Psoas muscle (tissue), 8 donors: ENCODE results near the gene GTF2H2C. TPM values are rescaled to one million over a fixed set of nuclear protein-coding genes. Genes with fewer than 3 reads are reported as not detected.
"Not testable (repeated sequence)": the region's sequence is repeated elsewhere in the genome, so short reads cannot be mapped to it uniquely, and the experiment has no call there.

Experiments used
- ATAC-seq, 4 donors: fragments of 200-7000 bp; cut with Tn5 transposase; one replicate each; pipeline ENCODE4 v1.9.1; 2020; ENCODE audit warnings: moderate library complexity in 3 of 4, mild to moderate bottlenecking in 2 of 4
- DNase-seq, 2 donors: peaks; one replicate each; pipeline ENCODE4 v3.0.0-alpha.2; 2020
- H3K27ac ChIP-seq: fragments of 200-600 bp; one replicate; pipeline ENCODE4 v1.8.0; 2022
- H3K27me3 ChIP-seq, 3 donors: fragments of 200-600 bp in 1 of 3; one replicate each; pipeline versions ENCODE4 v1.6.1 to v1.8.0; 2013 to 2022; ENCODE audit warnings: low read length in 2 of 3, mild to moderate bottlenecking in 2 of 3, moderate library complexity in 1 of 3; ENCODE audit not compliant: insufficient read depth in 3 of 3
- H3K36me3 ChIP-seq, 2 donors: fragments of 200-600 bp in 1 of 2; one replicate each; pipeline versions ENCODE4 v1.6.1 to v1.8.0; 2013 to 2022; ENCODE audit warnings: low read depth in 1 of 2, mild to moderate bottlenecking in 1 of 2, moderate library complexity in 1 of 2; ENCODE audit not compliant: insufficient read depth in 1 of 2
- H3K4me1 ChIP-seq: fragments of 200-600 bp; one replicate; pipeline ENCODE4 v1.8.0; 2022
- H3K4me3 ChIP-seq: fragments of 200-600 bp; one replicate; pipeline ENCODE4 v1.8.0; 2022; ENCODE audit warnings: mild to moderate bottlenecking
- H3K9me3 ChIP-seq: fragments of 200-600 bp; one replicate; pipeline ENCODE4 v1.8.0; 2022
- WGBS, 3 donors: extraction: QIAGEN DNeasy Blood & Tissue Kit; methylation state at CpG; one replicate each; pipeline versions ENCODE4 v1.1.6 to v1.1.7; 2013; 5-methylcytosine and 5-hydroxymethylcytosine counted together
- intact Hi-C, 2 donors: fragments of 100-400 bp; cut with DNase I; formaldehyde crosslinking; loops; one replicate each; pipeline versions ENCODE4 v1.11.0 to v1.14.2; 2022
- polyA plus RNA-seq, 3 donors: library from polyadenylated mRNA; stranded (reverse); fragments of 200-250 nt; gene quantifications; one replicate each; pipeline ENCODE4 v1.2.3, GENCODE V29; 2013
- total RNA-seq, 4 donors: library from RNA; stranded (reverse); fragmentation: NEBNext Ultra II Directional in 2 of 4; extraction: Animal tissue kit (Norgen Biotek cat#: 25700) in 2 of 4; gene quantifications; one replicate each; pipeline versions ENCODE4 v1.2.1 to v1.2.4, GENCODE V29; 2021 to 2023
- TF ChIP-seq, protein P1 (sequence below): fragments of 200-600 bp; IDR thresholded peaks from one replicate; pipeline ENCODE4 v1.8.0; 2022; ENCODE audit warnings: antibody characterized with exemption
- donor health status: healthy with polysubstance abuse.
- donor health status: DM: no; HTN: no; CAD: no; lungs with moderate emphysema.
- donor health status: Bipolar disorder and iron deficiency.
- donor health status: healthy.
- donor health status: DM: yes; HTN: yes; CAD: no.
- donor health status: DM: no; HTN: no; CAD: no.
- donor health status: DM: no; HTN: no; CAD: no.
- donor health status: DM: yes; HTN: yes; CAD: no.

GTF2H2C gene
- total and polyA plus RNA-seq, 7 donors, result 8.0 to 20.2 (median 15.2) TPM

- ATAC-seq (no peak), DNase-seq (no peak)
- TF ChIP-seq, protein P1, sequence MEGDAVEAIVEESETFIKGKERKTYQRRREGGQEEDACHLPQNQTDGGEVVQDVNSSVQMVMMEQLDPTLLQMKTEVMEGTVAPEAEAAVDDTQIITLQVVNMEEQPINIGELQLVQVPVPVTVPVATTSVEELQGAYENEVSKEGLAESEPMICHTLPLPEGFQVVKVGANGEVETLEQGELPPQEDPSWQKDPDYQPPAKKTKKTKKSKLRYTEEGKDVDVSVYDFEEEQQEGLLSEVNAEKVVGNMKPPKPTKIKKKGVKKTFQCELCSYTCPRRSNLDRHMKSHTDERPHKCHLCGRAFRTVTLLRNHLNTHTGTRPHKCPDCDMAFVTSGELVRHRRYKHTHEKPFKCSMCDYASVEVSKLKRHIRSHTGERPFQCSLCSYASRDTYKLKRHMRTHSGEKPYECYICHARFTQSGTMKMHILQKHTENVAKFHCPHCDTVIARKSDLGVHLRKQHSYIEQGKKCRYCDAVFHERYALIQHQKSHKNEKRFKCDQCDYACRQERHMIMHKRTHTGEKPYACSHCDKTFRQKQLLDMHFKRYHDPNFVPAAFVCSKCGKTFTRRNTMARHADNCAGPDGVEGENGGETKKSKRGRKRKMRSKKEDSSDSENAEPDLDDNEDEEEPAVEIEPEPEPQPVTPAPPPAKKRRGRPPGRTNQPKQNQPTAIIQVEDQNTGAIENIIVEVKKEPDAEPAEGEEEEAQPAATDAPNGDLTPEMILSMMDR, result no peak
- intact Hi-C loops, result no loop called here
- whole genome bisulfite sequencing, 3 donors, result 38 to 42% (median 38%) methylated on average over 3 of the region's 3 CpGs
- Histone ChIP-seq H3K27me3 (no peaks in the 10 kb centered on the region), H3K27ac (no peak overlapping the region), H3K36me3 (no peaks in the 10 kb centered on the region), H3K9me3 (no peaks in the 10 kb centered on the region), H3K4me1 (no peaks in the 10 kb centered on the region), H3K4me3 (no peak overlapping the region)
Measured at GRCh38 chr5:69531406-69531801, 28.6 kb upstream of the GTF2H2C start.

- H3K4me1 ChIP-seq, H3K27ac ChIP-seq, DNase-seq, ATAC-seq, H3K9me3 ChIP-seq, H3K4me3 ChIP-seq, H3K36me3 ChIP-seq, intact Hi-C loops, H3K27me3 ChIP-seq: not testable (repeated sequence)
- WGBS, 3 donors, result 42 to 72% (median 55%) methylated on average over 2 to 3 of the region's 3 CpGs
Measured at GRCh38 chr5:69537911-69538310, 22.1 kb upstream of the GTF2H2C start.

DNA sequence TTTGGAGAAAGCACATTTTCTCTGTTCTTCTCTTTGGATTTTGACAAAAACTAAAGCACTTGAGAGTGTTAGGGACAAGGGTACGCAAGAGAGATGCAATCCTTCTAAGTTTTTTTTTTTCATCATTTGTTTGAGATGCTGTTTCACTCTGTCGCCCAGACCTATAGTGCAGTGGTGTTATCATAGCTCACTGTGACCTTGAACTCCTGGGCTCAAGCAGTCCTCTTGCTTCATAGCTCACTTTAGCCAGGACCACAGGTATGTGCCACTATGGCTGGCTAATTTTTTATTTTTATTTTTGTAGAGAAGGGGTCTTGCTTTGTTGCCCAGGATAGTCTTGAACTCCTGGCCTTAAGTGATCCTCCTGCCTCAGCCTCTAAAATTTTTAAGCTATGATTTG lies 21.3 kb upstream of the GTF2H2C start:
- H3K4me3 ChIP-seq, intact Hi-C loops: not testable (repeated sequence)
- WGBS, 3 donors, result 80 to 86% (median 85%) methylated on average over 1 of the region's 2 CpGs

GRCh38 chr5:69541347-69541746 lies 18.6 kb upstream of the GTF2H2C start:
- DNase-seq, H3K4me3 ChIP-seq, intact Hi-C loops, H3K27ac ChIP-seq, H3K4me1 ChIP-seq, H3K27me3 ChIP-seq, H3K9me3 ChIP-seq, H3K36me3 ChIP-seq, ATAC-seq: not testable (repeated sequence)
- no CpG with 5 or more reads among the region's 1 CpG for WGBS, 3 donors

More for the DNA sequence above, 21.3 kb upstream of the GTF2H2C start:
- not testable (repeated sequence) for DNase-seq, H3K4me1 ChIP-seq, H3K9me3 ChIP-seq, H3K27ac ChIP-seq, H3K27me3 ChIP-seq, ATAC-seq, H3K36me3 ChIP-seq

DNA sequence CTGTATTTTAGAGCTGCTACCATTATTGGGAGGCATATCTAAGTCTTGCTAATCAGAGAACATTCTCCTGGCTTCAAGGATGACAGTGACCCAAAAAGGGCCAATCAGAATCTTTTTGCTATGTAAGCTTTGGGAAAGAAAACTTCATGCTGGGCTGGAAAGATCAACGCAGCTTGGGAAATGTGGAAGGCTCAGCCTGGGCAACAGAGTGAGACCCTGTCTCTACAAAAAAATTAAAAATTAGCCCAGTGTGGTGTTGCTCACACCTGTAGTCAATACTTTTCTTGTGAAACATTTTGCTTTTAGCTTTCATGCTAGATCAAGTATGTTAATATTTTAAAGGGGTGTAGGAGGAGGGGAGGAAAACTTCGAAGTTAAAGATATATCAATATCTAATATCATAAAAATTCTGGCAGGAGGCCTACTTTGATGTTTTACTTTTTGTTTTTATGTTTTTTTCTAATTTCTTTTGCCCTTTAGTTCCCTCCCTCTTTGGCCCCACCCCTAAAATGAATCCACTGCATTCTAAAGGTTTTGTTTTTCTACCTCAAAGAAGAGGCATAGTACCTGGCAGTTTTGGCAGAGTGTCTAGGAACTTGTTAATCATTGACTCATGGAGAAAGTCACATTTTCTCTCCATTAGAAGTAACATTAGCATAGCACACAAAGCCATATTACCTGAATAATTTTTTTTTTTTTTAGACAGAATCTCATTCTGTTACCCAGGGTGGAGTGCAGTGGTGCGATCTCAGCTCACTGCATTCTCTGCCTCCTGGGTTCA lies 17.0 kb upstream of the GTF2H2C start:
- ATAC-seq, DNase-seq, H3K9me3 ChIP-seq, H3K27ac ChIP-seq, H3K4me3 ChIP-seq, H3K27me3 ChIP-seq, H3K4me1 ChIP-seq, H3K36me3 ChIP-seq, intact Hi-C loops: not testable (repeated sequence)
- WGBS, 3 donors, result no CpG with 5 or more reads among the region's 3 CpGs

DNA sequence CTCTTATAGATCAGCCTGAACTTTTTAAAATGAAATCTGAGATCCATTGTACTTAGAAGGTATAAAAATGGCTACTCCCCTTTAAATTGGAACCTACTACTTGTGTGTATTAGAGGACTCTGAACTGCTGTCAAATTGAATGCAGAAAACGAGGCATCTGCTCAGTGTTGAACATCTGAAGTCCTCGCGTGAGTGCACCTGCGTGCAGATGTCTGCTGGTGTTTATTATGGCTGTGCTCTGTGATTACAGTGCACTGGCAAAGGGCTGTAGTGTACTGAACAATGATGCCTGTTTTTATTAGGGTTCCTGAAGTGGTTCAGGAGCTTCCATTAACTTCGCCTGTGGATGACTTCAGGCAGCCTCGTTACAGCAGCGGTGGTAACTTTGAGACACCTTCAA lies 15.4 kb upstream of the GTF2H2C start:
- H3K27ac ChIP-seq, ATAC-seq, intact Hi-C loops, H3K36me3 ChIP-seq, H3K4me3 ChIP-seq, DNase-seq, H3K9me3 ChIP-seq, H3K27me3 ChIP-seq, H3K4me1 ChIP-seq: not testable (repeated sequence)
- WGBS, 3 donors, result no CpG with 5 or more reads among the region's 7 CpGs

DNA sequence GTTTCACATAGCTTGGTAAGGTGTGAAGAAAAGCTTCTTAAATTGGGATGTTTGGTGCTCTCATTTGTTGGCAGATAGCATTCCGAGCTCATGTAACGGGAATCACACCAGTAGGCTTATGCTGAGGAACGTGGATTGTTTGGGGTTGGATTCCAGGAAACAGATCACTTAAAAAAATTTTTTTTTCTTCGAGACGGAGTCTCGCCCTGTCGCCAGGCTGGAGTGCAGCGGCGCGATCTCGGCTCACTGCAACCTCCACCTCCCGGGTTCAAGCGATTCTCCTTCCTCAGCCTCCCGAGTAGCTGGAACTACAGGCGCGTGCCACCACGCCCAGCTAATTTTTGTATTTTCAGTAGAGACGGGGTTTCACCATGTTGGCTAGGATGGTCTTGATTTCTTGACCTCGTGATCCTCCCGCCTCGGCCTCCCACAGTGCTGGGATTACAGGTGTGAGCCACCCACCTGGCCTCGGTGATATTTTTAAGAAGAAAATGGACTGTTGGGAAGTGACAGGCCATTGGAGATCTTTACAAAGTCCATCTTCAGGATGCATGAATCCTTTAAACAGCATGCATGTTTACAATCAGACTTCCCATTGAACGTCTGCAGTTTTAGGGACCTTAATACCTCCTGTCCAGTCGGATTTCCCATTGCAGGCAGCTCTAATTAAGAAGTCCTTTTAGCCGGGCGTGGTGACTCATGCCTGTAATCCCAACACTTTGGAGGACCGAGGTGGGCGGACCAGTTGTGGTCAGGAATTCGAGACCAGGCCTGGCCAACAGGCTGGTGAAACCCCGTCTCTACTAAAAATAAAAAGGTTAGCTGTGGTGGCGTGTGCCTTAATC lies 818 bp downstream of the GTF2H2C start:
- H3K9me3 ChIP-seq, H3K27ac ChIP-seq, intact Hi-C loops, DNase-seq, H3K36me3 ChIP-seq, H3K27me3 ChIP-seq, H3K4me1 ChIP-seq: not testable (repeated sequence)
- 29 to 46% (median 38%) methylated on average over 15 to 27 of the region's 31 CpGs for WGBS, 3 donors
- ATAC-seq, result peak in 2 of 4 donors; percentile 1 to 26
- H3K4me3 ChIP-seq, result peak overlapping the region; percentile 61

DNA sequence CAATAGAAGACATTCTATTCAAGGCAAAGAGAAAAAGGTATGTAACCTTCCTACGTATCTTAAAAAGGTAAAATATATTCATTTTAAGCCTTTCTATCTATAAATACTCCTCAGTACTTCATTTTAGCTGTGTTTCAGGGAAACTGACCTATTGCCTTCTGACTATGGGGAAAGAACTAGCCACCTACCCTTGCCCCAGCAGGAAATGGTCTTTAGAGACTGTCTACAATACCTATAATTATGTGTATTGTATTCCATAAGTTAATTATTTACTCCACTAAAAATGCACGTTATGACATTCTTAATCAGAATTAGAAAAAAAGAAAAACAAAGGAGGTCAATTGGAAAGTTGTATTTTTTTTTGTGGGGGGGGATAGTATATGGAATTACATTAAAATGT lies 6.2 kb downstream of the GTF2H2C start:
- H3K27me3 ChIP-seq, DNase-seq, H3K4me1 ChIP-seq, H3K27ac ChIP-seq, intact Hi-C loops, H3K4me3 ChIP-seq, H3K36me3 ChIP-seq, H3K9me3 ChIP-seq, ATAC-seq: not testable (repeated sequence)
- WGBS, 3 donors, result 92 to 97% (median 92%) methylated on average over 2 of the region's 2 CpGs

DNA sequence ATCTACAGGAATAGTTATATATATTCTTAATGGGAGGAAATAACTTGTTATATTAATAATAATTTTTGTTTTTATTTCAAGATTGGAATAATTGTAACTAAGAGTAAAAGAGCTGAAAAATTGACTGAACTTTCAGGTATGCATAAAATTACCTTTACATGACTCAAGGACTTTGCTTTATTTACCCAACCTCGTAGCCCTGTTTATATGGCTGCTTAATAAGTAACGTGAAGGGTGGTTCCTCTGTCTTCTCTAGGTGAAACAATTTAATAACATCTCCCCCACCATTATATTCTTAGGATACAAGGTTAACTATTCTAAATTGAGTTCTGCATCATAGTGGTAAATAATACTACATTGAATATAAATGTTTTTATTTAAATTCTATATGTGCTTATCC lies 8.1 kb downstream of the GTF2H2C start:
- H3K36me3 ChIP-seq, H3K27ac ChIP-seq, DNase-seq, H3K4me1 ChIP-seq, H3K4me3 ChIP-seq, ATAC-seq, H3K9me3 ChIP-seq, H3K27me3 ChIP-seq, intact Hi-C loops: not testable (repeated sequence)
- WGBS, 3 donors, result no CpG with 5 or more reads among the region's 2 CpGs

DNA sequence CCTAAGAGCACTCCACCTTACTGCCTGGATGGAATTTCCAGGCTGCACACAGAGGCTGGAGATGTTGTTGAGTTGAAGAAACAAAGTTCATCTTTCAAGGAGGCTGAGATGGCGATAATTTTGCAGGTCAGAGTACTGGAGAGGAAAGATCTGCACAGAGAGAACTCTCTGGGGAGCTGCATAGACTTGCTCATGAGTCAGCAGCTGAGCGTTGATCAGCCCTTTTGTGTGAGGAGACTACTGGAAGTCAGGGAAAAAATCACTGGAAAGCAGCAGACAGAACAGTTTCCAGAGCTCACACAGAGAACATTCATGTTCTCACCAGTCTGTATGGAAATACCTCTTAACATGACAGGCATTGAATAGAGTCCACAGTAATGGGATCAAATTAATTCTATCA lies 23.4 kb downstream of the GTF2H2C start:
- H3K4me1 ChIP-seq, H3K9me3 ChIP-seq, DNase-seq, intact Hi-C loops, ATAC-seq, H3K4me3 ChIP-seq, H3K27me3 ChIP-seq, H3K27ac ChIP-seq, H3K36me3 ChIP-seq: not testable (repeated sequence)
- no CpG with 5 or more reads among the region's 2 CpGs for WGBS, 3 donors
